Activated CD4-positive, alpha-beta T cell treated with anti-CD3 and anti-CD28 coated beads, Interleukin-2, amount 10 ng/mL, durations not matched to agents 24 days and 14 days (primary cell): ENCODE measurements around the gene SYTL2. TPM values are rescaled to one million over a fixed set of nuclear protein-coding genes. Genes with fewer than 3 reads are reported as not detected.
A peak's percentile ranks its signal among the peaks of the same experiment; 100 is the strongest.
"Not testable (repeated sequence)": the region's sequence is repeated elsewhere in the genome, so short reads cannot be mapped to it uniquely, and the experiment has no call there.

Source experiments
- DNase-seq: peaks from one replicate; pipeline ENCODE4 v3.0.0; 2022
- H3K27ac Mint-ChIP-seq: one replicate; pipeline ENCODE4 v1.8.0; 2022; ENCODE audit warnings: mild to moderate bottlenecking, mixed read lengths
- H3K27me3 Mint-ChIP-seq: one replicate; pipeline ENCODE4 v1.8.0; 2022; ENCODE audit warnings: mixed read lengths
- H3K36me3 Mint-ChIP-seq: one replicate; pipeline ENCODE4 v1.8.0; 2022; ENCODE audit warnings: low read depth, mild to moderate bottlenecking, mixed read lengths
- H3K4me1 Mint-ChIP-seq: one replicate; pipeline ENCODE4 v1.8.0; 2021; ENCODE audit warnings: mixed read lengths
- H3K4me3 Mint-ChIP-seq: one replicate; pipeline ENCODE4 v1.8.0; 2022; ENCODE audit warnings: mild to moderate bottlenecking, moderate library complexity, mixed read lengths
- H3K9me3 Mint-ChIP-seq: one replicate; pipeline ENCODE4 v1.8.0; 2021; ENCODE audit warnings: mixed read lengths
- intact Hi-C: fragments of 100-400 bp; cut with micrococcal nuclease; formaldehyde crosslinking; loops from one replicate; pipeline ENCODE4 v1.15.1; 2023
- total RNA-seq: library from RNA; stranded (reverse); gene quantifications from 2 replicates; pipeline ENCODE4 v1.2.3, GENCODE V29; 2022

Gene SYTL2
- total RNA-seq, 1 donor from 2014 or later, result 13.9 TPM

DNA sequence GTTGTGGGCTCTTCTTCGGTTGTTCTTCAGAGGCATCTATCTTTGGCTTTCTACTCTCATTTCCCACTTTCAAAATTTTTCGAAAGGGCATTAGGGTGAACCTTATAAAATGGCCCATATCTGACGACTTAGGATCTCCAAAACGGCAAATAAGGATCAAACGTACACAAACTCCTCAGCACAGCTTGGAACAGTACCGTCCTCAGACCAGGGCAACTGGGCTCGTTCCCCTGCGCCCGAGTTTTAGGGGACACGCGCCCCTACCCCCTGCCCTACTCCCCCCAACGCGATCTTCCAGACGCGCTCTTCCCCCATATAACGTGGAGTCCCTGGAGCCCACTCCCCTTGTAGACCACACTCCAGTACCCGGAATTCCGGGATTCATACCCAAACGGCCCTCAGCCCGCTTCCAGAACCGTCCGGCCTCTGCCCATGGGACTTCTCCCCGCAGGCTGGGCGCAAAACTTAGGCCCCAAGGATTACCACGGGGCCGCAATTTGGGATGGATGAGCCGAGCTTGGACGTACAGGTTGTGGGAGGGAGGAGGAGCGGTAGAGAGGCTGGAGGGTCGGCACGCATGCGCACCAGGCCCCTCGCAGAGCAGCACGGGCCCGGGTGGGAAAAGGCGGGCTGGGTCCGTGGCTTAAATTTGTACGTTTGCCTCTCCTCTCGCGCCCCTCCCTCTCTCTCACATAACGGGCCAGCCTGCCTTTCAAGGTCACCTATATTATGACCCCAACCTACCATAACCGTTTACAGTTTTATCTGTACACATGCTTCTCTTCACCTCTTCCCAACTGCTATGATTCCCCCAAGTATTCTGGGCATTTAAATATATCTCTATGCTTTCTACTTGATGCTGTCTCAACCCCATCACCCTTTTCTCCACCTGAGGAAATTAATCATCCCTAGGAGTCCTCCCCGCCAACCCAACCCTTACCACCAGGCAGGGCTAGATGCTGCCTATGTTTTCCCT, 128.3 kb downstream of the SYTL2 start:
- Mint-ChIP-seq H3K4me1 (peaks cover 17% of the 10 kb centered on the region), H3K36me3 (no peaks in the 10 kb centered on the region), H3K27ac (peak overlapping the region; percentile 81), H3K9me3 (no peaks in the 10 kb centered on the region), H3K4me3 (peak overlapping the region; percentile 86), H3K27me3 (peaks cover 14% of the 10 kb centered on the region)
- peak; percentile 86 for DNase-seq
- intact Hi-C loops, result no loop called here

DNA sequence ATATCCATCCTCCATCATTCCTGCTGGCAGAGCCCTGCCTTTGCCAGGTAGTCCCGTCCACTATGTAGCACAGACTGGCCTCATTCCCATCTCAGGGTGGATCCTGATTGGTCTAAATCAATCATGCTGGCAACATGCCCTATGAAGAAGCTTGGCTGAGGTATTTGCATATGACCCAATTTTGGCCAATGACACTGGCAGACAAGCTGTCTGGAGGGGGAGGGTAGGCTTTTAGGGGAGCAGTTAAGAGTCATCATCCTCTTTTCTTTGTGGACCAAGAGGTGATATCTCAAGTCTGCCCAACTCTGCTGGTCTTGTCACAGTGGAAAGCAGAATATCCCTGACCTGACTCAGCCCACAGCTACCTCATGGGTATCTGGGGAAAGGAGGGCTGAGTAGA, 130.0 kb downstream of the SYTL2 start:
- no peak for DNase-seq
- Mint-ChIP-seq H3K4me3 (no peak overlapping the region), H3K27ac (no peak overlapping the region), H3K9me3 (no peaks in the 10 kb centered on the region), H3K36me3 (no peaks in the 10 kb centered on the region), H3K27me3 (peaks cover 14% of the 10 kb centered on the region), H3K4me1 (peaks cover 14% of the 10 kb centered on the region)
- intact Hi-C loops, result no loop called here

GRCh38 chr11:85679576-85679975, 131.4 kb downstream of the SYTL2 start:
- H3K36me3 Mint-ChIP-seq, result peaks cover 2% of the 10 kb centered on the region
- no peak overlapping the region for H3K4me3 Mint-ChIP-seq
- intact Hi-C loops, result no loop called here
- no peaks in the 10 kb centered on the region for H3K9me3 Mint-ChIP-seq
- peaks cover 20% of the 10 kb centered on the region for H3K27me3 Mint-ChIP-seq
- H3K27ac Mint-ChIP-seq, result no peak overlapping the region
- DNase-seq, result no peak
- H3K4me1 Mint-ChIP-seq, result peaks cover 14% of the 10 kb centered on the region

DNA sequence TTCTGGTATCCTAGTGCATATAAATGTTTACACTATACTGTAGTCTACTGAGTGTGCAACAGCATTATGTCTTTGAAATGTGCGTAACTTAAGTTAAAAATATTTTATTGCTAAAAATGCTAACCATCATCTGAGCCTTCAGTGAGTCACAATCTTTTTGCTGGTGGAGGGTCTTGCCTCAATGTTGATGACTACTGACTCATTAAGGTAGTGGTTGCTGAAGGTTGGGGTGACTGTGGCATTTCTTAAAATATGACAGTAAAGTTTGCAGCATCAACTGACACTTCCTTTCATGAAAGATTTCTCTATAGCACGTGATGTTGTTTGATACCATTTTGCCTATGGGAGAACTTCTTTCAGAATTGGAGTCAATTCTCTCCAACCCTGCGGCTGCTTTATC, 137.5 kb downstream of the SYTL2 start:
- peak; percentile 55 for DNase-seq
- Mint-ChIP-seq H3K4me1 (peaks cover 5% of the 10 kb centered on the region), H3K36me3 (peaks cover 3% of the 10 kb centered on the region), H3K27me3 (peaks cover 11% of the 10 kb centered on the region), H3K4me3 (no peak overlapping the region), H3K9me3 (peaks cover 10% of the 10 kb centered on the region), H3K27ac (no peak overlapping the region)
- intact Hi-C loops, result no loop called here

DNA sequence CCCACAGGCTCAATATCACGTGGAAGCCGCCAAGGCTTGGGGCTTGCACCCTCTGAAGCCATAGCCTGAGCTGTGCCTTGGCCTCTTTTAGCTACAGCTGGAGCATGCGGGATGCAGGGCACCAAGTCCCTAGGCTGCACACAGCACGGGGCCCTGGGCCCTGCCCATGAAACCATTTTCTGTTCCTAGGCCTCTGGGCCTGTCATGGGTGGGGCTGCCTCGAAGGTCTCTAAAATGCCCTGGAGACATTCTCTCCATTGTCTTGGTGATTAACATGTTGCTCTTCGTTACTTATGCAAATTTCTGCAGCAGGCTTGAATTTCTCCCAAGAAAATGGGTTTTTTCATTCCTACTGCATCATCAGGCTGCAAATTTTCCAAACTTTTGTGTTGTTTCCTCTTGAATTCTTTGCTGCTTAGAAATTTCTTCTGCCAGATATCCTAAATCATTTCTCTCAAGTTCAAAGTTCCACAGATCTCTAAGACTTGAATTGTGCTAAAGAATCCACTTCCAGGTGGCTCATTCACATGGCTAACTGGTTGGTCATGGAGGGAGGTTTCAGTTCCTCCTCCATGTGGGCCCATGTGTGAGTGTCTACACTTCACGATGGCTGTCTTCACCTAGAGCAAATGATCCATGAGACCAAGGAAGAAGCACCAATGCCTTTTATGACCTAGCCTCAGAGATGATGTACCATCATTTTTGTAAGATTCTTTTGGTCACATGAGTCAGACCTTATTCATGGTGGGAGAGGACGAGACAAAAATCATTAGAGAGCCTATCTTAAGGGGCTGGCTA, 138.6 kb downstream of the SYTL2 start:
- intact Hi-C loops, result no loop called here
- Mint-ChIP-seq H3K4me1 (peaks cover 5% of the 10 kb centered on the region), H3K36me3 (peaks cover 3% of the 10 kb centered on the region), H3K4me3 (no peak overlapping the region), H3K27me3 (peaks cover 9% of the 10 kb centered on the region), H3K27ac (no peak overlapping the region), H3K9me3 (peaks cover 10% of the 10 kb centered on the region)
- DNase-seq, result peak; percentile 41

DNA sequence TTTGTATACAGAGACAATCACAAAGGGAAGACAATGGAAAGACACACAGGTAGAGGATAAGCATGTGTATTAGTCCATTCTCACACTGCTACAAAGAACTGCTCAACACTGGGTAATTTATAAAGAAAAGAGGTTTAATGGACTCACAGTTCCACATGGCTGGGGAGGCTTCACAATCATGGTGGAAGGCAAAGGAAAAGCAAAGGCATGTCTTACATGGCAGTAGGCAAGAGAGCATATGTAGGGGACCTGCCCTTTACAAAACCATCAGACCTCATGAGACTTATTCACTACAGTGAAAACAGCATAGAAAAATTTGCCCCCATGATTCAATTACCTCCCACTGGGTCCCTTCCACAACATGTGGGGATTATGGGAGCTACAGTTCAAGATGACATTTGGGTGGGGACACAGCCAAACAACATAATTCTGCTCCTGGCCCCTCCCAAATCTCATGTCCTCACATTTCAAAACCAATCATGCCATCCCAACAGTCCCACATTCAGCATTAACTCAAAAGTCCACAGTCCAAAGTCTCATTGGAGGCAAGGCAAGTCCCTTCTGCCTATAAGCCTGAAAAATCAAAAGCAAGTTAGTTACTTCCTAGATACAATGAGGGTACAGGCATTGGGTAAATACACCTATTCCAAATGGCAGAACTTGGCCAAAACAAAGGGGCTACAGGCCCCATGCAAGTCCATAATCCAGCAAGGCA, 139.8 kb downstream of the SYTL2 start:
- H3K36me3 Mint-ChIP-seq, H3K4me3 Mint-ChIP-seq, H3K27me3 Mint-ChIP-seq, H3K9me3 Mint-ChIP-seq, H3K4me1 Mint-ChIP-seq, intact Hi-C loops, H3K27ac Mint-ChIP-seq: not testable (repeated sequence)
- DNase-seq, result peak; percentile 45

GRCh38 chr11:85668157-85668556, 142.8 kb downstream of the SYTL2 start:
- intact Hi-C loops, result loop anchor here (10.0 kb wide), 2 partner anchors 397 to 627 kb away; partner anchors contain the start of gene PICALM
- H3K27ac Mint-ChIP-seq, result no peak overlapping the region
- no peak for DNase-seq

GRCh38 chr11:85666687-85667086, 144.3 kb downstream of the SYTL2 start:
- intact Hi-C loops, result loop anchor here (10.0 kb wide), 2 partner anchors 398 to 628 kb away; partner anchors contain the start of gene PICALM
- Mint-ChIP-seq H3K4me1 (peaks cover 15% of the 10 kb centered on the region), H3K36me3 (peaks cover 25% of the 10 kb centered on the region), H3K27ac (no peak overlapping the region), H3K4me3 (no peak overlapping the region), H3K9me3 (peaks cover 5% of the 10 kb centered on the region), H3K27me3 (peaks cover 2% of the 10 kb centered on the region)
- no peak for DNase-seq

More at GRCh38 chr11:85668157-85668556, 142.8 kb downstream of the SYTL2 start:
- peaks cover 10% of the 10 kb centered on the region for H3K9me3 Mint-ChIP-seq
- peaks cover 16% of the 10 kb centered on the region for H3K36me3 Mint-ChIP-seq
- H3K4me3 Mint-ChIP-seq, result no peak overlapping the region
- peaks cover 12% of the 10 kb centered on the region for H3K4me1 Mint-ChIP-seq
- peaks cover 2% of the 10 kb centered on the region for H3K27me3 Mint-ChIP-seq

GRCh38 chr11:85665733-85666132, 145.2 kb downstream of the SYTL2 start:
- peaks cover 2% of the 10 kb centered on the region for H3K9me3 Mint-ChIP-seq
- peaks cover 34% of the 10 kb centered on the region for H3K36me3 Mint-ChIP-seq
- intact Hi-C loops, result loop anchor here (1.0 to 10.0 kb wide), 5 partner anchors 71 to 629 kb away; partner anchors contain the start of genes EED and PICALM
- H3K27me3 Mint-ChIP-seq, result peaks cover 2% of the 10 kb centered on the region
- peak overlapping the region; percentile 97 for H3K4me3 Mint-ChIP-seq
- no peak for DNase-seq
- H3K4me1 Mint-ChIP-seq, result peaks cover 22% of the 10 kb centered on the region
- no peak overlapping the region for H3K27ac Mint-ChIP-seq

GRCh38 chr11:85664615-85665481, 146.1 kb downstream of the SYTL2 start, which contains the start of gene CREBZF:
CREBZF (minus strand) TSS chr11:85665129; CDS start chr11:85664875, 254 bp downstream.
- DNase-seq, result peak; percentile 98
- H3K4me1 Mint-ChIP-seq, result peaks cover 29% of the 10 kb centered on the region
- H3K27ac Mint-ChIP-seq, result peak within 1 kb of the TSS; percentile 99
- peaks cover 2% of the 10 kb centered on the region for H3K27me3 Mint-ChIP-seq
- H3K9me3 Mint-ChIP-seq, result no peaks in the 10 kb centered on the region
- H3K36me3 Mint-ChIP-seq, result peaks cover 41% of the 10 kb centered on the region
- peak within 1 kb of the TSS; percentile 97 for H3K4me3 Mint-ChIP-seq
- intact Hi-C loops, result loop anchor here (1.0 to 10.0 kb wide), 8 partner anchors 17 to 630 kb away; partner anchors contain the start of genes EED, PICALM and TMEM126B

- Mint-ChIP-seq H3K27ac (peak overlapping the region; percentile 99), H3K36me3 (peaks cover 49% of the 10 kb centered on the region), H3K4me1 (peaks cover 33% of the 10 kb centered on the region), H3K4me3 (peak overlapping the region; percentile 97), H3K9me3 (no peaks in the 10 kb centered on the region), H3K27me3 (peaks cover 2% of the 10 kb centered on the region)
- intact Hi-C loops, result loop anchor here (1.0 to 10.0 kb wide), 7 partner anchors 16 to 631 kb away; partner anchors contain the start of genes EED, PICALM and TMEM126B
- DNase-seq, result peak; percentile 97
Measured at GRCh38 chr11:85663753-85664614, 147.0 kb downstream of the SYTL2 start.
